GM12878 (cell line): ENCODE data around the gene KLHL18. TPM values are rescaled to one million over a fixed set of nuclear protein-coding genes. Genes with fewer than 3 reads are reported as not detected.

Experiments used
- ATAC-seq: fragments of 200-7000 bp; cut with Tn5 transposase; 3 replicates; pipeline ENCODE4 v1.9.1; 2020; ENCODE audit warnings: mild to moderate bottlenecking, moderate library complexity
- BruUV-seq: library from RNA; stranded (reverse); fragments of 400-500 nt; replicated peaks from 2 replicates; lab custom pipeline; 2021; lab: Mats Ljungman, UMichigan
- CTCF ChIA-PET: fragments of 300-600 bp; sonication (Branson Sonifier 250); formaldehyde crosslinking; extraction: SDS; loops from one replicate; lab custom pipeline; 2021; ENCODE audit warnings: inconsistent platforms; lab: Yijun Ruan, JAX
- POLR2A ChIA-PET: fragments of 350-600 bp; formaldehyde crosslinking; extraction: SDS; loops from one replicate; lab custom pipeline; 2021; ENCODE audit warnings: inconsistent platforms; lab: Charles Lee
- RAD21 ChIA-PET: fragments of 300-600 bp; sonication (Branson Sonifier 250); formaldehyde crosslinking; loops from one replicate; lab custom pipeline; 2023; ENCODE audit warnings: antibody characterized with exemption; ENCODE audit not compliant: unreplicated experiment; lab: Charles Lee
- SMC1A ChIA-PET: fragments of 300-600 bp; sonication (Branson Sonifier 250); formaldehyde crosslinking; loops from one replicate; lab custom pipeline; 2023; ENCODE audit not compliant: unreplicated experiment, uncharacterized antibody; lab: Charles Lee
- DNase-seq: peaks from one replicate; pipeline ENCODE4 v3.0.0-alpha.2; 2011; ENCODE audit warnings: low read depth, low spot score
- FAIRE-seq: peaks from 3 replicates; lab custom pipeline; 2011; peaks lifted over from hg19 to GRCh38; lab: Jason Lieb, UNC
- H2AFZ ChIP-seq: 2 replicates; pipeline ENCODE4 v1.6.0; 2011; ENCODE audit warnings: low read depth, low read length, control low read depth; ENCODE audit not compliant: control insufficient read depth
- H3K27ac ChIP-seq: 2 replicates; pipeline ENCODE4 v1.5.1; 2011; ENCODE audit warnings: control low read depth; ENCODE audit not compliant: control insufficient read depth, insufficient read depth
- H3K27me3 ChIP-seq, 2 experiments: replicated peaks in 1 of 2; 2 replicates each; pipeline versions ENCODE4 v1.6.0 to v1.6.1; 2011; ENCODE audit warnings: low read length in 1 of 2; ENCODE audit not compliant: control insufficient read depth in 2 of 2, insufficient read depth in 2 of 2
- H3K36me3 ChIP-seq, 2 experiments: 2 replicates each; pipeline ENCODE4 v1.5.1; 2011; ENCODE audit warnings: low read length in 1 of 2; ENCODE audit not compliant: control insufficient read depth in 2 of 2, insufficient read depth in 2 of 2
- H3K4me1 ChIP-seq: 2 replicates; pipeline ENCODE4 v1.6.1; 2011; ENCODE audit warnings: mild to moderate bottlenecking, low read length, moderate library complexity, mixed read lengths; ENCODE audit not compliant: control insufficient read depth, insufficient read depth
- H3K4me2 ChIP-seq: 2 replicates; pipeline ENCODE4 v1.6.0; 2011; ENCODE audit warnings: control low read depth; ENCODE audit not compliant: control insufficient read depth, insufficient read depth
- H3K4me3 ChIP-seq: fragments of 200-600 bp; sonication (generic); 2 replicates; pipeline ENCODE4 v1.5.1; 2016
- H3K79me2 ChIP-seq: 2 replicates; pipeline ENCODE4 v1.6.0; 2011; ENCODE audit warnings: low read length; ENCODE audit not compliant: control insufficient read depth, insufficient read depth
- H3K9ac ChIP-seq: 2 replicates; pipeline ENCODE4 v1.8.0; 2011; ENCODE audit warnings: low read length, control low read depth, mixed read lengths; ENCODE audit not compliant: control insufficient read depth, insufficient read depth
- H3K9me3 ChIP-seq: replicated peaks from 3 replicates; pipeline ENCODE4 v1.5.1; 2011; ENCODE audit warnings: mild to moderate bottlenecking, low read length; ENCODE audit not compliant: control insufficient read depth, insufficient read depth
- H4K20me1 ChIP-seq: 2 replicates; pipeline ENCODE4 v1.6.0; 2011; ENCODE audit not compliant: control insufficient read depth, insufficient read depth
- ASH2L ChIP-seq: fragments of 300-600, 200-600 bp; sonication (generic); IDR thresholded peaks from 2 replicates; pipeline ENCODE4 v1.6.1; 2017; ENCODE audit warnings: low read depth, mild to moderate bottlenecking, borderline replicate concordance
- CBFB ChIP-seq: IDR thresholded peaks from 2 replicates; pipeline ENCODE4 v1.6.1; 2016; ENCODE audit warnings: antibody characterized with exemption, low read depth
- CEBPB ChIP-seq, 2 experiments: fragments of 150-350 bp in 1 of 2; IDR thresholded peaks; 2 replicates each; pipeline ENCODE4 v1.6.1; 2012 to 2014; ENCODE audit warnings: low read depth in 2 of 2, low read length in 2 of 2, borderline replicate concordance in 1 of 2, inconsistent platforms in 1 of 2
- DPF2 ChIP-seq: fragments of 450-650 bp; IDR thresholded peaks from 2 replicates; pipeline ENCODE4 v1.6.1; 2017; ENCODE audit warnings: mild to moderate bottlenecking
- FOXK2 ChIP-seq: fragments of 450-650 bp; IDR thresholded peaks from 2 replicates; pipeline ENCODE4 v1.6.1; 2017; ENCODE audit warnings: mild to moderate bottlenecking, moderate library complexity
- HDAC2 ChIP-seq: fragments of 200-600 bp; sonication (generic); IDR thresholded peaks from 2 replicates; pipeline ENCODE4 v1.6.1; 2017
- KAT2A ChIP-seq: conservative IDR thresholded peaks from 2 replicates; pipeline ENCODE4 v1.6.1; 2011; ENCODE audit warnings: low read depth, low read length; ENCODE audit not compliant: control insufficient read depth
- KLF5 ChIP-seq: fragments of 450-650 bp; IDR thresholded peaks from 2 replicates; pipeline ENCODE4 v1.6.1; 2014; ENCODE audit warnings: mild to moderate bottlenecking; ENCODE audit not compliant: partially characterized antibody
- MYB ChIP-seq: fragments of 150-350 bp; IDR thresholded peaks from 2 replicates; pipeline ENCODE4 v1.6.1; 2014; ENCODE audit warnings: mild to moderate bottlenecking, low read depth, low read length, borderline replicate concordance
- SPI1 ChIP-seq: IDR thresholded peaks from 2 replicates; pipeline ENCODE4 v1.6.1; 2011; ENCODE audit warnings: low read depth, mild to moderate bottlenecking, low read length, moderate library complexity, borderline replicate concordance; ENCODE audit not compliant: insufficient read depth
- SRF ChIP-seq, 2 experiments: IDR thresholded peaks; 2 replicates each; pipeline ENCODE4 v1.6.1; 2011; ENCODE audit warnings: low read depth in 2 of 2, low read length in 2 of 2, mild to moderate bottlenecking in 1 of 2, moderate library complexity in 1 of 2
- STAT1 ChIP-seq: fragments of 450-650 bp; conservative IDR thresholded peaks from 2 replicates; pipeline ENCODE4 v1.6.1; 2014; ENCODE audit warnings: antibody characterized with exemption, mild to moderate bottlenecking
- WRNIP1 ChIP-seq: IDR thresholded peaks from 2 replicates; pipeline ENCODE4 v1.6.1; 2011; ENCODE audit warnings: low read depth, low read length, improper control_type of control experiment, borderline replicate concordance
- YY1 ChIP-seq: IDR thresholded peaks from 2 replicates; pipeline ENCODE4 v1.6.1; 2011; ENCODE audit warnings: low read depth, mild to moderate bottlenecking, low read length
- ZNF274 ChIP-seq: IDR thresholded peaks from one replicate; pipeline ENCODE4 v1.8.0; 2011; ENCODE audit not compliant: insufficient read length, insufficient read depth
- WGBS: methylation state at CpG from one replicate; pipeline ENCODE4 v1.1.6; 2016; ENCODE audit warnings: low lambda C conversion rate; ENCODE audit not compliant: insufficient replicate concordance, insufficient coverage; ENCODE audit errors: missing lambda C conversion rate; 5-methylcytosine and 5-hydroxymethylcytosine counted together
- in situ Hi-C: fragments of 300-500 bp; cut with MboI; formaldehyde crosslinking; loops from 9 replicates; pipeline ENCODE4 v1.14.3; 2018; ENCODE audit warnings: mixed read lengths
- intact Hi-C: fragments of 100-400 bp; cut with micrococcal nuclease; formaldehyde crosslinking; loops from one replicate; pipeline ENCODE4 v1.14.2; 2022; ENCODE audit not compliant: unreplicated experiment
- polyA plus RNA-seq, 11 experiments: library from polyadenylated mRNA; depleted of rRNA in 4 of 11; unstranded in 6 of 11; stranded (reverse) in 5 of 11; fragments of >200 nt; fragmentation: Nextera tagmentation in 4 of 11; fragmentation: Illumina TruSeq in 1 of 11; extraction: Ambion mirVana in 4 of 11; extraction: Trizol in 1 of 11; gene quantifications; 1 replicate in 1 of 11; 2 replicates in 10 of 11; pipeline versions ENCODE4 v1.2.1 to v1.2.3, GENCODE V29; 2011 to 2016; ENCODE audit warnings: inconsistent platforms in 2 of 11, missing spikeins in 2 of 11, low read depth in 1 of 11
- total RNA-seq, 4 experiments: library from RNA; depleted of rRNA in 3 of 4; stranded (reverse); fragments of >200 nt in 3 of 4; fragmentation: Illumina TruSeq in 1 of 4; extraction: Trizol in 1 of 4; gene quantifications; 2 replicates each; pipeline versions ENCODE4 v1.2.1 to v1.2.3, GENCODE V29; 2013 to 2021
- TF ChIP-seq, protein P1 (sequence below): IDR thresholded peaks from 2 replicates; pipeline ENCODE4 v1.6.1; 2011; ENCODE audit warnings: mild to moderate bottlenecking, low read depth, low read length, moderate library complexity; ENCODE audit not compliant: insufficient replicate concordance

KLHL18 gene
- total and polyA plus RNA-seq, 10 of the 15 experiments (the other 5 are each of a cell fraction or from before 2014, with no cell fraction given), result 24.0 to 69.8 (median 51.7) TPM

DNA sequence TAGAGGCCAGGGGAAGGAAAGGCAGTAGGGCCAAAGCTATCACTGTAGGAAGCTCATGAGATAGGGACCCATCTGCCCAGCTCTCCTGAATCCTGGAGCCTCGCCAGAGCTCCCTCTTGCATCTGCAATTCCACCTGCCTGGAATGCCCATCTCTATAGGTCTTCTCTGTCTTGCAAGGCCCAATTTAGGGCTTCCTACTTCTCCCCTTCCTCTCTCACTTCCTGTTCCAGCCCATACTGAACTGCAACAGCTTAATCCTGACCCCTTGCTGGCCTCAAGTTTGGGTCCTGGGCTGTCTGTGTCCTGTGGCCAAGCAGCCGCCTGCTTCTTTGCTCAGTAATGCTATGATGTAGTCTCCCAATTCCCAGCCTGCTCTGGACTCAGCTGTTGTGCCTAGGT, 94.4 kb downstream of the KLHL18 start:
- POLR2A ChIA-PET, result no interaction called here

DNA sequence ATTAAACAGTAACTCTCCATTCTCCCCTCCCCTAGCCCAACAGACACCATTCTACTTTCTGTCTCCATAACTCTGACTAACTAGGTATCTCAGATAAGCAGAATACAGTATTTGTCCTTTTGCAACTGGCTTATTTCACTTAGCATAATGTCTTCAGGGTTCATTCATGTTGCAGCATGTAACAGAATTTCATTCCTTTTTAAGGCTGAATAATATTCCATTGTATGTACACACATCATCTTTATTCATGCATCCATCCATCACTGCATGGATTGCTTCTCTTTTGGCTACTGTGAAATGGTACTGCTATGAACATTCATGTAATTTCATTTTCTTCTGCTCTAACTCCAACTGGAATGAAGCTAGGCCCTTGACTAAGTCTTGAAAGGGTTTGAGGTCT, 96.1 kb downstream of the KLHL18 start:
- H3K4me1 ChIP-seq, result peaks cover 18% of the 10 kb centered on the region
- peaks cover 40% of the 10 kb centered on the region for H3K79me2 ChIP-seq
- no peaks in the 10 kb centered on the region for H3K27me3 ChIP-seq
- H3K9me3 ChIP-seq, result no peaks in the 10 kb centered on the region
- no peak for DNase-seq
- no peak for FAIRE-seq
- no peak overlapping the region for H3K27ac ChIP-seq
- SMC1A ChIA-PET, result interaction anchor here (0.6 to 1.3 kb wide), 2 partner anchors 14 to 16 kb away, joined by 3 to 5 read pairs; no protein-coding TSS in a partner anchor
- H2AFZ ChIP-seq, result no peak overlapping the region
- no peak overlapping the region for H3K4me3 ChIP-seq
- no peak for ATAC-seq
- H3K36me3 ChIP-seq, result no peaks in the 10 kb centered on the region
- no TSS peak for BruUV-seq
- RAD21 ChIA-PET, result interaction anchor here (0.6 to 1.1 kb wide), 2 partner anchors 25 to 32 kb away, joined by 4 read pairs; no protein-coding TSS in a partner anchor
- H3K4me2 ChIP-seq, result no peak overlapping the region
- POLR2A ChIA-PET, result interaction anchor here (0.5 to 0.7 kb wide), 2 partner anchors 93 to 109 kb away, joined by 4 read pairs; no protein-coding TSS in a partner anchor
- in situ Hi-C loops (loop anchor here (10.0 kb wide), 1 partner anchor 664 kb away; the partner anchor contains the start of gene PRSS50), intact Hi-C loops (loop anchor here (10.0 kb wide), 1 partner anchor 94 kb away; the partner anchor contains the start of genes KIF9 and KLHL18)
- no peak overlapping the region for H3K9ac ChIP-seq
- CTCF ChIA-PET, result interaction anchor here (1.0 to 1.1 kb wide), 2 partner anchors 129 to 469 kb away, joined by 3 read pairs; no protein-coding TSS in a partner anchor
- no peaks in the 10 kb centered on the region for H4K20me1 ChIP-seq
- TF ChIP-seq FOXK2, result no peak
- no peak for TF ChIP-seq WRNIP1
- no peak for TF ChIP-seq KLF5
- no peak for TF ChIP-seq ZNF274
- no peak for TF ChIP-seq CBFB
- TF ChIP-seq STAT1, result no peak
- no peak for TF ChIP-seq CEBPB (IDR thresholded peaks at IDR 0.05; ENCODE audit: borderline replicate concordance in 1 of 2, low read depth in 2 of 2, low read length in 2 of 2)
- TF ChIP-seq HDAC2, result no peak
- no peak for TF ChIP-seq ASH2L
- TF ChIP-seq YY1, result no peak
- TF ChIP-seq DPF2, result no peak

More for the DNA sequence above, 94.4 kb downstream of the KLHL18 start:
- peaks cover 26% of the 10 kb centered on the region for H3K79me2 ChIP-seq
- RAD21 ChIA-PET, result no interaction called here
- no peaks in the 10 kb centered on the region for H3K36me3 ChIP-seq
- intact Hi-C loops, result loop anchor here (10.0 kb wide), 1 partner anchor 92 kb away; the partner anchor contains the start of genes KIF9 and KLHL18
- DNase-seq (no peak), FAIRE-seq (no peak), ATAC-seq (no peak)
- no peaks in the 10 kb centered on the region for H4K20me1 ChIP-seq
- TF ChIP-seq SPI1 (peak; percentile 58; the same call in 1 of the 2 replicates), SRF (IDR thresholded peaks at IDR 0.05; ENCODE audit: low read depth in 2 of 2, low read length in 2 of 2) (peak; percentile 73 to 91; a peak in 3 of 4 replicates), MYB (no peak), DPF2 (no peak), KAT2A (no peak)
- TF ChIP-seq, protein P1, sequence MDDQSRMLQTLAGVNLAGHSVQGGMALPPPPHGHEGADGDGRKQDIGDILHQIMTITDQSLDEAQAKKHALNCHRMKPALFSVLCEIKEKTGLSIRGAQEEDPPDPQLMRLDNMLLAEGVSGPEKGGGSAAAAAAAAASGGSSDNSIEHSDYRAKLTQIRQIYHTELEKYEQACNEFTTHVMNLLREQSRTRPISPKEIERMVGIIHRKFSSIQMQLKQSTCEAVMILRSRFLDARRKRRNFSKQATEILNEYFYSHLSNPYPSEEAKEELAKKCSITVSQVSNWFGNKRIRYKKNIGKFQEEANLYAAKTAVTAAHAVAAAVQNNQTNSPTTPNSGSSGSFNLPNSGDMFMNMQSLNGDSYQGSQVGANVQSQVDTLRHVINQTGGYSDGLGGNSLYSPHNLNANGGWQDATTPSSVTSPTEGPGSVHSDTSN, result no peak
- TF ChIP-seq, all 136 proteins: peak for 2
- SMC1A ChIA-PET, result interaction anchor here (0.8 to 1.1 kb wide), 3 partner anchors 47 to 364 kb away, joined by 3 read pairs; no protein-coding TSS in a partner anchor
- Histone ChIP-seq H3K27ac (no peak overlapping the region), H3K4me2 (no peak overlapping the region), H3K4me1 (peaks cover 18% of the 10 kb centered on the region), H3K27me3 (no peaks in the 10 kb centered on the region), H3K4me3 (no peak overlapping the region), H3K9ac (no peak overlapping the region), H2AFZ (no peak overlapping the region), H3K9me3 (no peaks in the 10 kb centered on the region)
- CTCF ChIA-PET, result interaction anchor here (0.6 to 1.1 kb wide), 3 partner anchors 10 to 243 kb away, joined by 3 read pairs; no protein-coding TSS in a partner anchor
- in situ Hi-C loops, result loop anchor here (10.0 kb wide), 1 partner anchor 662 kb away; the partner anchor contains the start of gene PRSS50
- 83% methylated on average over 2 of the region's 2 CpGs for WGBS
- no TSS peak for BruUV-seq
